ENCODE measurements around the gene BRD2.
A peak's percentile ranks its signal among the peaks of the same experiment; 100 is the strongest.
"Not testable (repeated sequence)": the region's sequence is repeated elsewhere in the genome, so short reads cannot be mapped to it uniquely, and the experiment has no call there.

BRD2 gene

GRCh38 chr6:32968093-32968866, at the start of gene BRD2:
BRD2 (plus strand) TSS chr6:32968594; CDS start chr6:32972899, 4,305 bp downstream.
- peak; percentile 91 to 97 for DNase-seq

- no peak for DNase-seq
These were observed 47.7 kb upstream of the BRD2 start for GRCh38 chr6:32920715-32921114.

- DNase-seq, result no peak
These were observed 46.3 kb upstream of the BRD2 start for GRCh38 chr6:32922083-32922482.

- no peak for DNase-seq
These were observed 37.2 kb upstream of the BRD2 start for GRCh38 chr6:32931211-32931610.

DNA sequence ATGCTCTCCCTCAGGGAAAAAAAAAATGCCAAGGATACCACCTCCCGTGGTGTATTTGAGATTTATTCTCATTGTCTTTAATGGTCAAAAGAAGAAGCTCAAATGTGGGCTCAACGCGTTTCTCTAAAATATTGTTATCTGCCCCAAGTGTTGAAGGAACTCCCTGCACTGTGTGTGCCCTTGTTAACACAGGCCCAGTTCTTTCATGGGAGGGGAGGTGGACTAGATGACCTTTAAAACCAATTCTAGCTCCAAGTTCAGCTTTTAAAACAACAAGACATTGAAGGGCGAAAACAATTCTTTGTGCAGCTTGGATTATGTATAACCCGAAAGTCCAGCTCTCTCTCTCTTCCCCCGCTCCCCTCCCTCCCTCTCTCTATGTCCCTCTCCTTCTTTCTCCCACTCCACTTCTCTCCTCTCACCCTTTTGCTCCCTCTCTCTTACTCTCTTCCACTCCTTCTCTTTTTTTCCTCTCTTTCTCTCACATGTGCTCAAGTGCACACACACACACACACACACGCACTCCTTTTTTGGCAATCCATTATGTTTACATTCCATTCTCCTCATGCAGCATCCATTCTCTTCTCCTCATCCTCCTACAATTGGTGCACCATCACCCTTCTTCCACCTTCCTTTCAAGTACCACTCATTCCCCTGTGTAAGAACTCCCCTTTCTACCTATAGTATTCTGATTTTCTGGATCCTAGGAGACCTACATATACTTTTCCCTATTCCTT, 36.1 kb upstream of the BRD2 start:
- no peak for DNase-seq

DNA sequence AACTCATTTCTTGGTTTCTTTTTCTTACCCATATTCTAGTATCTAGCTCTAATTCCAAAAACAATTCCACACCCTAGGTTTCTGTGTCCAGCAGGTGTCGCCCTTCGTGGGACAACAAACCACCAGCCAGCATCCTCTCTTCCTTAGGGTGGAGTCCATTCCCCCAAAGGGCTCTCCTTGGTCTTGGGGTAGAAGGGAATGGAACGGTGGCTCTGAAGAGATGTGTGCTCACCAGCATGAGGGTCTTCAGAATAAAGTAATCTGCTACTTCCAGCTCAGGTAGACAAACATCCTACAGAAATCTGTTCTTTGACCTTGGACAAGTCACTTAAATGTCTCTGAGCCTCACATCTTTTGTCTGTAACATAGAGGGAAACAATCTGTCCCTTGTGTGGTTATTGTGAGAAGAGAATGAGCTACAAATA, 34.7 kb upstream of the BRD2 start:
- DNase-seq, result peak; percentile 4 to 20

GRCh38 chr6:32935551-32936238, 32.7 kb upstream of the BRD2 start:
- no peak for DNase-seq

- no peak for DNase-seq
These were observed 31.9 kb upstream of the BRD2 start for GRCh38 chr6:32936239-32937152.

DNA sequence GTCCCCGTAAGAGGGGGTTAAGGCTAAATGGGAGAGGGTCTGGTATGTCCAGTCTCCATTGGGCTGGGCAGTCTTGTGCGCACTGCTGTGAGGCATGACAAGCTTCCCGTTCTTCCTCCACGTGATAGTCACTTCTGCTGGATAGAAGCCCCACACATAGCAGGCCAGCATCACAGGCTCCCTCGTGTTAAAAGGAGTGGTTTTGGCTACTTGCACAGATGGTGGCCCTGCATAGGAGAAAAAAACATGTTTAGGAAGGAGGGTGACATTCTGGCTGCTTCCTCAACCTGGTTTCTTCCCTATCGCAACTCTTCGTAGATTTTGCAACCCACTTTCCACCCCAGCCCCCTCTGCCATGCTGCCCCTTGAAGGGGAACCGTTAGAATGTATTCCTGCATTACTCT, 31.2 kb upstream of the BRD2 start:
- no peak for DNase-seq

DNA sequence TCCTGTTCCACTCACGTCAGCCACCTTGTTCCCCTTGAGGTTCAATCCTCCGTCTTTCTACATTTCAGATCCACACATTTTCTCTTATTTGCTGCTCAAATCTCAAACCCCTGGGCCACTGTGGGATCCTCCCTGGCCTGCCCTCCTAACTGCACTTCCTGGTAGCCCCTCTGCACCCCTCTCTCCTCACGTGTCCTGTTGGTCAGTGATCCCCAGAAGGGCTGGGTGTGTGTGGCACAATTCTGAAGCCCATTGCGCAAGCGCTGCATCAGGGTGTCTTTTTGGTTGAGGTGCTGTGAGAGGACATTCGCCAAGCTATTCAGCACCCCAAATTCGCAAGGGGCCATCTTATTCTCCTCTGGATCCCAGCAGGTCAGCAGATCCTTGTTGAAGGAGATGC, 29.9 kb upstream of the BRD2 start:
- no peak for DNase-seq

DNA sequence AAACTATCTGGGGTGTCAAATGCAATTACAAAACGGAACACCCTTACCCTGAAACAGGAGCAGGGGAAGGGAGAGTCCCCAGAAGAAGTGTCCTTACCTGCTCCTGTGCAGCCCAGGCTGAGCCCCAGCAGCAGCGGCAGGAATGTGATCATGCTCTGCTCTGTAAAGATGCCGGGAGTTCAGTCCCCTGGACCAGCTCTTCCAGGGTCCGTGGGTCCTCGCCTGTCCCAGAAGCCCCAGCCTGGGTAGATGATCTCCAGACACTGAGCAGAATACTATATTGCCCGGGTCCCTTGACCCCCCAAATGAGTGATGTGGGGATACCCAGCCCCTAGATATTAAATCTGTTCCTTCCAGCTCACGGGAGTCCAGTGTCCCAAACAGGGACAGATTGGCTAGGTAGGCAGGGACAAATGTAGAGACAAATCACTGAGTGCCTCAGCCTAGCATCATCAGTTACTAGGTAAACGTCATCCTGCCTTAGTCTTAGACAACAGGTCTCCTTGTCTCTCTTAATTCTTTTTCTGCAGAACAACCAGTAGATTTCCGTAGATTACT, 27.7 kb upstream of the BRD2 start, which contains the start of gene HLA-DMB:
TSS of gene HLA-DMB (minus strand) at position 373 of the 558 bp plus-strand sequence. CDS start at position 152, 221 bp downstream.
- no peak for DNase-seq

GRCh38 chr6:32941214-32941768, 27.1 kb upstream of the BRD2 start:
- DNase-seq, result peak in 1 of 2 experiments; percentile 14

GRCh38 chr6:32942555-32943123, 25.8 kb upstream of the BRD2 start:
- not testable (repeated sequence) for DNase-seq

GRCh38 chr6:32943864-32944649, 24.3 kb upstream of the BRD2 start:
- no peak for DNase-seq

DNA sequence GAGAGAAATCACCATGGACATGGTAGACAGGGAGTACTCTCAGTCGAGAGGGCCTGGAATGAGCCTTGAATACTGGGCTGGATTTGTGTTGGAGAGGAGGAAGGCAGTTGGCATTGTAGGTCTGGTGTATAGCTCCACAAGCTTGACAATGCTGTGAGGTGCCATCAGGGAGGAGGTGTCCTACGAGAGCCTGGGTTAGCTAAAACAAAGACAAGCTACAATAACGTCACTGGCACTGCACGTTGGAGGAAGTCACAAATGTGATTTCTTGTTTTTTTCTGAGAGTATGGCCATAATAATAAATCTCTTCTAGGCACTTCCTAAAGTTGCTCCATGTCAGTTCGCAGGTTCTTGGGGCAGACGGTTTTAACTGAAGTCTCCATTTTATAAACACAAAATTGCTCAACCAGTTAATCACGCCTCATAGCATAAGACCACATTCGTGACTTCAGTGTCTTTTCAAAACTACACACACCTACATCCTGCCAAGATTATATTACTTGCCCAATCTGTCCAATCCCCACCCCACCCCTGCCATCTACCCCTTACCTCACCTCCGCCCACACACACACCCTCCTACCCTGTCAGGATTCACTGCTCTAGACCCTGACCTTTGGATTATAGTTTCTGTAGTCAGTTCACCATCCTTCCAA, 23.2 kb upstream of the BRD2 start:
- DNase-seq, result no peak

- no peak for DNase-seq
These were observed 22.4 kb upstream of the BRD2 start for GRCh38 chr6:32945953-32946352.

DNA sequence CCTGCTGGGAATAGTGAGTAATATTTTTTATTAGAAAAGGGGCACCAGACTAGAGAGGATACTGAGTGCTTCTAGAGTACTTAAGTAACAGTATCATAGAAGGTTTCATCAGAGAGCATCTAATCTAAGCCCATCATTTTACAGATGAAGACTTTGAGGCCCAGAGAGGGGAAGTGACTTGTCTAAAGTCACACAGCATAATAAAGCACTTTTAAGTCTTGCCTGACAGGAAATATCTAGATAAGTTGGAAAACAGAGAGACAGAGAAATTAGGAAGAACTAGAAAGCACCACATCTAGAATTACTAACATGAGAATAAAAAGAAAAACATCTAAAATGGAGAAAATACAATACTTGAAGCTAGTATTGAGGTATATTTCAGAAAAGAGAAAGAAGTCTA, 21.5 kb upstream of the BRD2 start:
- no peak for DNase-seq

GRCh38 chr6:32947552-32948465, 20.6 kb upstream of the BRD2 start:
- DNase-seq, result peak in 1 of 2 experiments; percentile 4

DNA sequence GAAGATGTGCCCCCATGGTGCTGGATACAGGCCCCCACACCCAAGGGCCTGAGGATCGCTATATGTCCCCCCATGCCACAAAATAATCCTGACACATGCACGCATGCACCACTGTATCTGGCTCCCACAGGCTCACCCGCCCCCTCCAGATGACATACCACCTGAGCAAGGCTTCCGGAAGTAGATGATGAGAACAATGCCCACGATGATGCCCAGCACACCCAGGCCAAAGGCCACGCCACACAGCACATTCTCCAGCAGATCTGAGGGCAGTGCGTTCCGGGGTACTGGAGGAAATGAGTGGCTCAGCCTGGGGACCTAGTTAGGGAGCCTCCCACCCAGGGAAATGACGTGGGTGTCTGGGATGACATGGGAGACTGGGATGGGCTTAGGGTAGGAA, 19.3 kb upstream of the BRD2 start:
- no peak for DNase-seq

Measured in NCI-H187 (cell line).